Esophagus (tissue), 2 donors: ENCODE results near the gene AGAP3. TPM values are rescaled to one million over a fixed set of nuclear protein-coding genes. Genes with fewer than 3 reads are reported as not detected.

Experiments
- H3K27ac ChIP-seq, 2 donors: one replicate each; pipeline ENCODE4 v1.5.1; 2013; ENCODE audit warnings: low read depth in 2 of 2, mild to moderate bottlenecking in 2 of 2, inconsistent platforms in 1 of 2, low read length in 1 of 2, moderate library complexity in 1 of 2
- H3K27me3 ChIP-seq, 2 donors: one replicate each; pipeline ENCODE4 v1.6.1; 2013; ENCODE audit warnings: low read length in 2 of 2, control low read depth in 1 of 2, mild to moderate bottlenecking in 1 of 2; ENCODE audit not compliant: insufficient read depth in 2 of 2, control insufficient read depth in 1 of 2
- H3K36me3 ChIP-seq, 2 donors: one replicate each; pipeline ENCODE4 v1.6.1; 2013; ENCODE audit warnings: low read length in 1 of 2; ENCODE audit not compliant: control insufficient read depth in 2 of 2, insufficient read depth in 2 of 2
- H3K4me1 ChIP-seq, 2 donors: one replicate each; pipeline ENCODE4 v1.6.1; 2013; ENCODE audit warnings: low read length in 1 of 2; ENCODE audit not compliant: control insufficient read depth in 2 of 2, insufficient read depth in 2 of 2
- H3K4me3 ChIP-seq, 2 donors: one replicate each; pipeline ENCODE4 v1.5.1; 2013; ENCODE audit warnings: low read length in 2 of 2, mild to moderate bottlenecking in 2 of 2, low read depth in 1 of 2, moderate library complexity in 1 of 2
- H3K9me3 ChIP-seq, 2 donors: one replicate each; pipeline ENCODE4 v1.6.1; 2013; ENCODE audit warnings: mild to moderate bottlenecking in 2 of 2, low read depth in 1 of 2, low read length in 1 of 2, moderate library complexity in 1 of 2; ENCODE audit not compliant: control insufficient read depth in 2 of 2, insufficient read depth in 1 of 2
- WGBS, 2 donors: extraction: QIAGEN DNeasy Blood & Tissue Kit; methylation state at CpG; one replicate each; pipeline ENCODE4 v1.1.7; 2013; 5-methylcytosine and 5-hydroxymethylcytosine counted together
- polyA plus RNA-seq, 2 donors: library from polyadenylated mRNA; stranded (reverse); fragments of 200-250 nt; gene quantifications; one replicate each; pipeline ENCODE4 v1.2.3, GENCODE V29; 2013
- donor health status: healthy with polysubstance abuse.
- donor health status: Bipolar disorder and iron deficiency.

Gene AGAP3
- polyA plus RNA-seq, 2 donors: 60.8 to 98.8 TPM

DNA sequence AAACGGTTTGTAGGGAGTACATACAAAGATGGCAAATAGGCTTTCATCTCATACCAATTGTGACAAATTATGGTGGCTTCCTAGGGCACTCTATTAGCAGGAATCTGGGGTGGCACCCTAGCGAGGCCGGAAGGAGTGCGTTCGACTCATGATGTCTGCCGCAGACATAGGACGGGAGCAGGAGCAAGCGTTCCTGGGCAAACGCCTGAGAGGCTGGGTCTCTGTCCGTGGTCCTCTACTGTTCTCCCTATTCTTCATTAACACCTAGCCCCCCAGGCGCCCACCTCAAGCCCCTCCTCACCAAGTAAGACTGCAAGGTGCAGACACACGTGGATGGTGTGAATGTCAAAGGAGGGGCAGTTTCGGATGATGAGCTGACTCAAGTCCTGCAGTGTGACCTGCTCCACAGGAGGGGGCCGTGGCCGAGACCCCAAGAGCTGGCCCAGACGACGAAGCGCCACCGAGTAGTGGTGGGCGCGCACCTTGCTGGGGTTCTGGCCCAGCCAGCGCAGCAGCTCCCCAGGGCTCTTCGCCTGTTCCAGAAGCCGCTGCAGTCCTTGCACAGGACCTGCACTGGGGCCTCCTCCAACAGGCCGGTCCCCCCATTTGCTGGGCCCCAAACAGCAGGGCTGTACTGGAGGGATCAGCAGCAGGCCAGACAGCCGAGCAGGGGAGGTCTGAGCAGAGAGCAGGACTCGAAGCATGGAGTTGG is 6.9 kb upstream of the AGAP3 start:
- H3K27ac ChIP-seq: peak overlapping the region; percentile 94 to 97
- H3K9me3 ChIP-seq: no peaks in the 10 kb centered on the region
- 75 to 76% methylated on average over 27 of the region's 27 CpGs for WGBS, 2 donors
- peak overlapping the region; percentile 71 to 92 for H3K4me3 ChIP-seq
- no peaks in the 10 kb centered on the region for H3K27me3 ChIP-seq
- H3K4me1 ChIP-seq: peaks cover 17 to 26% of the 10 kb centered on the region in 2 donors
- peaks cover 6 to 27% of the 10 kb centered on the region in 2 donors for H3K36me3 ChIP-seq

DNA sequence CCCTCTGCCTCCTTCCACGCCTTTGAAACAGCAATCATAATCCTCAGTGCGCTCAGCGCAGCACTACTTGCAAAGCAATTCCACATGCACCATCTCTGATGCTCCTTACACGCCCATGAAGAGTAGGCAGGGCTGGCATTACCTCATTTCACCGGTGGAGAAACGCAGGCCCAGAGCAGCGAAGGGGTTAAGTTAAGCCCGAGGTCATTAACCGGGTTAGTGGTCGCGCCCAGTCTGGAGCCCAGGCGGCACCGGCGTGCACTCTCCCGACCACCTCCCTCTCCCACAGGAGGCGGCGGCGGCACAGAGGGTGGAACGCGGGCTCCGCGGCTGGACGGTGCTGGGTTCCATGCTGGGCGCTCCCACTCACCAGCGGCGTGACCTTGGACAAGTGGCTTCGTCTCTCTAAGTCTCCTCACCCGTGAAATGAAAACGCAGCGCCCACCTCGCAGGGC is 6.2 kb upstream of the AGAP3 start:
- Histone ChIP-seq H3K36me3 (peaks cover 6 to 20% of the 10 kb centered on the region in 2 donors), H3K27ac (peak overlapping the region; percentile 94 to 97), H3K27me3 (no peaks in the 10 kb centered on the region), H3K9me3 (no peaks in the 10 kb centered on the region), H3K4me3 (peak overlapping the region; percentile 71 to 92), H3K4me1 (peaks cover 17 to 26% of the 10 kb centered on the region in 2 donors)
- 0% methylated on average over 31 of the region's 31 CpGs for WGBS, 2 donors

DNA sequence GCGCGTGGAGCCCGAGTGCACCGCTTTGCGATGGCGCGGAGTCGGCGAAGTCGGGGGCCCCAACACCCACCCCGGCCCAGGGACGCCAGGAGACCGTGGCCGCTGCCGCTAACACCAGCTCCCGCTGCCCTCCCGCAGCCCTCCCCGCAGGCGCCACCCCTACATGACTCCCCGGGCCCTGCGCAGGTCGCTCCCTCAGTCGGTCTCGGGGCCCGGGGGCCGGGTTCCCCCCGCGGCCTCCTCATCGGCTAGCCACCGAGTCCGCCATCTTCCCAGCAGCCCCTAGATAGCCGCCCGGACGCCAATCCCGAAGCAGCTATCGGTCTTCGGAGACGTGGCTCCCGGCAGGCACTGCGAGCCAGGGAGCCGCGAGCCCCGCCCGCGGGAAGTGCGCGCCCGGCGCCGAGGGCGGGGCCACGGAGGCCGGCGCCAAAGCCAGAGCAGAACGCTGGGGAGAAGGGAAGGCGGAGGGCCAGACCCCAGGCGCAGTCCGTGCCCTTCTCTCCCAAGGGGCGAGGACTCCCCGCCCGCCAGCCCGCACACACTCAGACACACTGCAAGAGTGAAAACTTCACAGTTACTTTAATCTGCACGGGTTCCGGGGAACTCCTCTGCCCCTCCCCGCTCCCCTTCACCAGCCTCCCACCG is 5.6 kb upstream of the AGAP3 start, which contains the start of gene FASTK:
TSS of gene FASTK (minus strand) at position 288 of the 648 bp plus-strand sequence. CDS start at position 245, 43 bp downstream.
- H3K4me1 ChIP-seq: peaks cover 17 to 26% of the 10 kb centered on the region in 2 donors
- 1 to 2% methylated on average over 52 to 66 of the region's 66 CpGs for WGBS, 2 donors
- H3K27me3 ChIP-seq: no peaks in the 10 kb centered on the region
- H3K36me3 ChIP-seq: peaks cover 4 to 15% of the 10 kb centered on the region in 2 donors
- H3K27ac ChIP-seq: peak within 1 kb of the TSS; percentile 95 to 97
- H3K9me3 ChIP-seq: no peaks in the 10 kb centered on the region
- peak within 1 kb of the TSS; percentile 71 to 92 for H3K4me3 ChIP-seq

DNA sequence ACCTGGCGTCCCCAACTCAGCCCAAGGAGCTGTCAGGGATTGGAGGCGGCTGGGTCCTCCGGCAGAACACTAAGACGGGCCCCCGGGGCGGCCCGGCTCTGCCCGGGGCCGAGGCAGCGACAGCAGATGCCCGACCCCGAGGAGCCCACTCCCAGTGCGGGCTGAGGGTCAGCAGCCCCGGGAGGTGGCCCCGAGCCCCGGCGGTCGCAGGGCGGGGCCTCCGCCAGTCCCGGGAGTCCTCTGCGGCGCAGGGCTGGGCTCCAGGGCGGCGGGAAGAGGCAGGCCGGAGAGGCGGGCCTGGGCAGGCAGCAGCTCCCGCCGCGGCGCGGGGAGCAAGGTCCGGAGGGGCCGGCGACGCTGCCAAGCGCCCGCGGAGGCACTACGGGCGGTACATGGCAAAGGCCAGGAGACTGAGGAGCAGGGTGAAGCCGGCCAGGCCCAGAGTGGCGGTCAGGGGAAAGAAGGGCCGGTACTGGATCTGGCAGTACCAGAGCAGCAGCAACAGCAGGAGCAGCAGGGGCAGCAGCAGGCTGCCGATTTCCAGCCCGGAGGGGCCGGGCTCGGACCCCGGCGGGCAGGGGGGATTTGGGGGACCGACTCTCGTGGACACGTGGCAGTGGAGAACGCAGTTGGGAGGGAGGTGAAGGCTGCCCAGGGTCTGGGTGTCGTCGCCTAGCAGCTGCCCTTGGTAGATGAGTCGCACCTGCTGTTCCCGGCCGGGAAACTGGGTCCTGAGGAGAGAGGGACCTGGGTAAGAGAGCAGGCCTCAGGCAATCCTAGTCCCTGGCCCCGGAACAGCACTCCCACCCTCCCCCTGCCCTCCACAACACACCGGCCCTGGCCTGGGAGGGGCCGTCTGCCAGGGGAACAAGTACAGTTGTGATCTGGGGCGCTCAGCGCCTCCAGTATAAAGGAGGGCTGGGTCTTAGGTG is 4.8 kb upstream of the AGAP3 start:
- 20 to 21% methylated on average over 59 to 64 of the region's 64 CpGs for WGBS, 2 donors
- Histone ChIP-seq H3K9me3 (no peaks in the 10 kb centered on the region), H3K4me1 (peaks cover 17 to 26% of the 10 kb centered on the region in 2 donors), H3K27me3 (no peaks in the 10 kb centered on the region), H3K36me3 (peaks cover 0 to 7% of the 10 kb centered on the region in 2 donors), H3K4me3 (peak overlapping the region; percentile 71 to 92), H3K27ac (peak overlapping the region; percentile 95 to 97)

DNA sequence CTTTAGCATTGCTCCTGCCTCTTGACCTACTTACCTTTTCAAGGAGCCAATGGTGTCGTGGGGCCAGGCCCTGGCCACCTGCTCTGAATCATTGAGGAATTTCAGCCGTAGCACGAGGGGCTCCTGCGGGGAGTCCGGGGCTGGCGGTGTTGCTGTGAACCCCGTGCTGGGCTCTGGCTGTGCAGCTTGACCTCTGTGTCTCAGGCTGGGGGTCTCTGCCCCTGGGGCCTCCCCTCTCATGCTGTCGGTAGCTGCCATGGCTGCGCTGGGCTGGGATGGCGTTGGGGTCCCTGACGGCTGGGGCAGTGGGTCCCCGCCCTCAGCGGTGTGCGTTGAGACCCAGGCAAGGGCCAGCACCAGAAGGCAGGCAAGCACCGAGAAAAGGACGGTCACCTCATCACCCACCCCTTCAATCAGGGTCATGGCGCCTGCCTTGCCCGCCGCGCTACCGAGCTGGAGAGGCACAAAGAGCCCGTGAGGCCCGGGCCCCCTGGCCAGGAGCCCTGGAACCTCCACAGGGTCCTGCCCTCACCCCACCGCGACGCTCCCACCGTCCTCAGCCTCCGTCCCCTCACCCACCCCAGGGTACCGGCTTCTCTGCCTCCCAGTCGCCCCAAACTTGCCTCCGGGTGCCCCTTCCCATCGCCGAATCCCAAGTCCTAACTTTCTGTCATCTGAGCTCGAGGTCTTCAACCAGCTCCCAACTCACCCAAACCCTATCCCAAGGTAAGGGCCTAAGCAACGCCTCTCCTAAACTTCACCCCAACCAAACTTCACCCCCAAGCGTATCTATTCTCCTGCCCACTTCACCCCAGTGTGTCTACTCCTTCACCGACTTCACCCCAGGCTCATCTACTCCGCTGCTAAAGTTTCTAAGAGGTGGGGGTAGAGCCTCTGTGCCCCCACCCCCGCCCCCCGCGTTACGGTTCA is 3.9 kb upstream of the AGAP3 start:
- no peaks in the 10 kb centered on the region for H3K27me3 ChIP-seq
- no peaks in the 10 kb centered on the region for H3K36me3 ChIP-seq
- peak overlapping the region; percentile 95 to 97 for H3K27ac ChIP-seq
- H3K4me1 ChIP-seq: peaks cover 17 to 26% of the 10 kb centered on the region in 2 donors
- peak overlapping the region; percentile 71 to 92 for H3K4me3 ChIP-seq
- no peaks in the 10 kb centered on the region for H3K9me3 ChIP-seq
- 44 to 47% methylated on average over 36 to 42 of the region's 42 CpGs for WGBS, 2 donors

DNA sequence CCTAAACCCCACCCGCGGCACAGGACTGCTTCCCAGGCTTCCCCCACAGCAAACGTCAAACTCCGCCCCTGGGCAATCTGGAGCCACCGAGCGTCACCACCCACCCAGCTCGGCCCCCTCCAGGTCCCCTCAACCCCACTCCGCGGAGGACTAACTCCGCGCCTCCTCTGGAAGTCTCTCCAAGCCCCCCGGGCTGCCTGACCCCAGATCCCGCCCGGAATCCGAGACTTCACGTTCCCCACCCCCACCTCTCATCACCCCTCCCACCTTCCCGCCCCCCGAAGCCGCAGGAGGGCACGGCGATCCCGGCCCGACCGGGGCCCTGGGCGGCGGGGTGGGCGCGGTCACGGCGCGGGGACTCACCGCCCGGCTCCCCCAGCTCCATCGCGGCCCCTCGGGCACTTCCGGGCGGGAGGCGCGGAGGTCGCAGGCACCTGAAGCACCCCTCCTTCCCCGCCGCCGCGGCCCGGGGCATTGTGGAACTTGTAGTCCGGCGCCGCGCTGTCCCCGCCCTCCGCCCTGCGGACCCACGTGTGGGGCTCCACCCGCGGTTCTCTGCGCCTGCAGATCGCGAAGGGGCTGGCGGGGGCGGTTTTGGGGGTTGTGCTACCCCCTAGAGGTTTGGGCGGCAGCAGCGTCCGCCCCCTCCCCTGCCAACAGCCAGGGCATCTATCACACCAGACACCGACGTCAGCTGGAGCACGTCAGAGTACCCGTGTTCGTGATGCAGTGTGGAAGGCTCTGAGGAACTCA is 3.0 kb upstream of the AGAP3 start, which contains the start of gene TMUB1:
TSS of gene TMUB1 (minus strand) at position 423 of the 753 bp plus-strand sequence. CDS start 930 bp downstream, outside the sequence.
- Histone ChIP-seq H3K4me1 (peaks cover 22 to 28% of the 10 kb centered on the region in 2 donors), H3K9me3 (no peaks in the 10 kb centered on the region), H3K36me3 (no peaks in the 10 kb centered on the region), H3K27me3 (no peaks in the 10 kb centered on the region), H3K4me3 (peak within 1 kb of the TSS; percentile 71 to 92), H3K27ac (peak within 1 kb of the TSS; percentile 85 to 95)
- 1% methylated on average over 61 to 69 of the region's 69 CpGs for WGBS, 2 donors

DNA sequence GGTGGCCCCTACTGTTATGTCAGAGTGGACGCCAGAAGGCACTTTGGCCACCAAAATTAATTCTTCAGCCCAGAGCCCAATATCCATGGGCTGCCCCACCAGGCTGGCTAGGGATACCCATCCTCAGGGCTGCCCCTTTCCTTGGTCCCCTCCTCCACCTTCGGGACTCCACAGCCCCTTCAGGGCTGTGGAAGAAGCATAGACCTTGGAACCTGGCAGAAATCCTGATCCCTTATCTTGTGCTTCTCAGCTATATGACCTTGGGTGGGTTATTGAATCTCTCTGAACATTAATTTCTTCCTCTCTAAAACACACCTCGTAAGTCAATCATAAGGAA is 2.5 kb upstream of the AGAP3 start:
- Histone ChIP-seq H3K4me1 (peaks cover 19 to 33% of the 10 kb centered on the region in 2 donors), H3K4me3 (peak overlapping the region; percentile 71 to 92), H3K9me3 (no peaks in the 10 kb centered on the region), H3K27me3 (no peaks in the 10 kb centered on the region), H3K36me3 (no peaks in the 10 kb centered on the region), H3K27ac (no peak overlapping the region)
- 20 to 35% methylated on average over 3 of the region's 3 CpGs for WGBS, 2 donors

DNA sequence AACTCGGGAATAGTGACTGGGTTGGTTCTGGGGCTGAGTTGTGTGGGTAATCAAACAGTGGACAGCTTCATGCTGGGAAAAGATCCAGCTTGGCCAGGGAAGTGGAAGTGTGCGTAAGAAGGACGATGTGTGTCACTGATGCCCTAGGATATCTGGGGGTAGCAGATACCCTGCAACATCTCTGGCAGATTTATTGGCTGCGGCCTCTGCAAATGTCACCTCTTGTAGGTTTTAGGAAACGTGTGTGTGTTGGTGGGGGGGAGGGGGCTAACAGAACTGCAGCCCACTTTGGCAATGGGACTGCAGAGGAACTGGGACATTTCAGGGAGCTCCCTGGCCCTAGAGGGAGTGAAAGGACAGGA is 965 bp upstream of the AGAP3 start:
- no peaks in the 10 kb centered on the region for H3K36me3 ChIP-seq
- peaks cover 16 to 31% of the 10 kb centered on the region in 2 donors for H3K4me1 ChIP-seq
- H3K4me3 ChIP-seq: no peak overlapping the region
- peak overlapping the region; percentile 82 to 84 for H3K27ac ChIP-seq
- no peaks in the 10 kb centered on the region for H3K27me3 ChIP-seq
- no peaks in the 10 kb centered on the region for H3K9me3 ChIP-seq
- 53 to 55% methylated on average over 5 of the region's 5 CpGs for WGBS, 2 donors
